Lung (tissue), 12 donors: ENCODE results near the gene FHOD3. TPM values are rescaled to one million over a fixed set of nuclear protein-coding genes. Genes with fewer than 3 reads are reported as not detected.

Source experiments
- ATAC-seq: fragments of 200-7000 bp; cut with Tn5 transposase; one replicate; pipeline ENCODE4 v1.9.1; 2020; ENCODE audit warnings: moderate number of reproducible peaks; ENCODE audit not compliant: insufficient read depth, low FRiP score
- DNase-seq, 3 donors: peaks; one replicate each; pipeline ENCODE4 v3.0.0-alpha.2; 2013 to 2017
- H3K27ac ChIP-seq, 2 donors: one replicate each; pipeline ENCODE4 v1.5.1; 2013; ENCODE audit warnings: mild to moderate bottlenecking in 2 of 2, moderate library complexity in 2 of 2, control low read depth in 1 of 2, inconsistent platforms in 1 of 2, low read depth in 1 of 2, low read length in 1 of 2
- H3K27me3 ChIP-seq, 3 donors: one replicate each; pipeline ENCODE4 v1.5.1; 2013; ENCODE audit warnings: low read length in 2 of 3; ENCODE audit not compliant: control insufficient read depth in 3 of 3, insufficient read depth in 3 of 3
- H3K36me3 ChIP-seq, 4 donors: one replicate each; pipeline ENCODE4 v1.5.1; 2013; ENCODE audit warnings: low read length in 4 of 4, mild to moderate bottlenecking in 1 of 4, moderate library complexity in 1 of 4; ENCODE audit not compliant: control insufficient read depth in 4 of 4, insufficient read depth in 4 of 4
- H3K4me1 ChIP-seq, 5 donors: one replicate each; pipeline ENCODE4 v1.5.1; 2013; ENCODE audit warnings: low read length in 5 of 5, mild to moderate bottlenecking in 2 of 5, moderate library complexity in 1 of 5; ENCODE audit not compliant: control insufficient read depth in 5 of 5, insufficient read depth in 5 of 5
- H3K4me3 ChIP-seq: one replicate; pipeline ENCODE4 v1.5.1; 2013; ENCODE audit warnings: mild to moderate bottlenecking, control low read depth, moderate library complexity
- H3K9ac ChIP-seq, 2 donors: one replicate each; pipeline ENCODE4 v1.5.1; 2013; ENCODE audit warnings: low read length in 2 of 2, control low read depth in 1 of 2; ENCODE audit not compliant: insufficient read depth in 1 of 2
- H3K9me3 ChIP-seq, 4 donors: one replicate each; pipeline ENCODE4 v1.5.1; 2013; ENCODE audit warnings: low read length in 3 of 4, mild to moderate bottlenecking in 1 of 4, moderate library complexity in 1 of 4; ENCODE audit not compliant: control insufficient read depth in 4 of 4, insufficient read depth in 3 of 4
- WGBS, 2 donors: extraction: QIAGEN DNeasy Blood & Tissue Kit; methylation state at CpG; one replicate each; pipeline ENCODE4 v1.1.7; 2013; 5-methylcytosine and 5-hydroxymethylcytosine counted together
- polyA plus RNA-seq, 2 donors: library from polyadenylated mRNA; stranded (reverse); fragments of 200-250 nt; gene quantifications; one replicate each; pipeline ENCODE4 v1.2.1, GENCODE V29; 2013
- total RNA-seq, 2 donors: library from RNA; depleted of rRNA in 1 of 2; stranded (reverse); fragments of >200 nt in 1 of 2; gene quantifications; one replicate each; pipeline ENCODE4 v1.2.1, GENCODE V29; 2014 to 2021
- TF ChIP-seq, protein P1 (sequence below): IDR thresholded peaks from 2 replicates; pipeline ENCODE4 v1.5.1; 2012; ENCODE audit warnings: mild to moderate bottlenecking; ENCODE audit errors: control extremely low read depth, extremely low read depth
- donor health status: control.
- donor health status: control.
- donor health status: Bipolar disorder and iron deficiency.
- donor health status: healthy.
- donor health status: DM: yes; HTN: yes; CAD: no.

Gene FHOD3
- total and polyA plus RNA-seq, 4 donors = 1.0 to 7.4 (median 2.9) TPM

DNA sequence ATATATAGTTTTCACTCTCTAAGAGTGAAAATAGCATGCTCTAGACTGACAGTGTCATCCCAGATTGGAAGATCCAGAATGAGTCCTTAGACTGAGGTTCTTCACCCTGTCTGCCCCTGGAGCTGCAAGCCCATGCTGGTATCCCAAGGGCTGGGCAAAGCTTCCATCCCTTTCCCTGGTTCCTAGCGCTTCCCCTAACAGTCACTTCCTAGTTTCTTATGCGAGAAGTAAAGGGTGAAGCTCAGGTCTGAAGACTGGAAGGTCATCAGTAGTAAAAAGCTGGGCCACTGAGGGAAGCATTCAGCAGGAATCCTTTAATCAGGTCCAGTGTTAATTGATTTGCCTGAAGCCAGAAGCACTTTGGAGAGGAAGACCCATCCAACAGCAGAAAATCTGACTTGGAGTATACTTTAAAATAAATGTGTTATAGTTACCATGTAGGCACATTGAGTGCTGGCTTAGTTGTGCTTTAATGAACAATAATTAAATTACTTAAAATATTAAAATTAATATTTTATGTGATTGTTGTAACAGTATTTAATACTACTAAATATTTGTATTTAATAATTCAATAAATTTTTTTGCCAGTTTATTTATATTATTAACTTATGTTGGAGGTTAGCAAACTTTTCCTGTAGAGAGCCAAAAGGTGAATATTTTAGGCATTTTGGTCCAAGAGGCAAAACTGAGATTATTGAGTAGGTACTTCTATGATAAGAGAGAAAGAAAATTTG, 237.9 kb downstream of the FHOD3 start:
- H3K27ac ChIP-seq = no peak overlapping the region
- no peaks in the 10 kb centered on the region for H3K27me3 ChIP-seq
- TF ChIP-seq, protein P1, sequence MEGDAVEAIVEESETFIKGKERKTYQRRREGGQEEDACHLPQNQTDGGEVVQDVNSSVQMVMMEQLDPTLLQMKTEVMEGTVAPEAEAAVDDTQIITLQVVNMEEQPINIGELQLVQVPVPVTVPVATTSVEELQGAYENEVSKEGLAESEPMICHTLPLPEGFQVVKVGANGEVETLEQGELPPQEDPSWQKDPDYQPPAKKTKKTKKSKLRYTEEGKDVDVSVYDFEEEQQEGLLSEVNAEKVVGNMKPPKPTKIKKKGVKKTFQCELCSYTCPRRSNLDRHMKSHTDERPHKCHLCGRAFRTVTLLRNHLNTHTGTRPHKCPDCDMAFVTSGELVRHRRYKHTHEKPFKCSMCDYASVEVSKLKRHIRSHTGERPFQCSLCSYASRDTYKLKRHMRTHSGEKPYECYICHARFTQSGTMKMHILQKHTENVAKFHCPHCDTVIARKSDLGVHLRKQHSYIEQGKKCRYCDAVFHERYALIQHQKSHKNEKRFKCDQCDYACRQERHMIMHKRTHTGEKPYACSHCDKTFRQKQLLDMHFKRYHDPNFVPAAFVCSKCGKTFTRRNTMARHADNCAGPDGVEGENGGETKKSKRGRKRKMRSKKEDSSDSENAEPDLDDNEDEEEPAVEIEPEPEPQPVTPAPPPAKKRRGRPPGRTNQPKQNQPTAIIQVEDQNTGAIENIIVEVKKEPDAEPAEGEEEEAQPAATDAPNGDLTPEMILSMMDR = no peak
- no peak overlapping the region for H3K9ac ChIP-seq
- H3K4me1 ChIP-seq = no peaks in the 10 kb centered on the region
- no peak overlapping the region for H3K4me3 ChIP-seq
- H3K36me3 ChIP-seq = no peaks in the 10 kb centered on the region
- 87 to 95% methylated on average over 2 of the region's 2 CpGs for WGBS, 2 donors
- peaks cover 0 to 1% (median 0%) of the 10 kb centered on the region in 4 donors for H3K9me3 ChIP-seq
- DNase-seq (no peak), ATAC-seq (no peak)

DNA sequence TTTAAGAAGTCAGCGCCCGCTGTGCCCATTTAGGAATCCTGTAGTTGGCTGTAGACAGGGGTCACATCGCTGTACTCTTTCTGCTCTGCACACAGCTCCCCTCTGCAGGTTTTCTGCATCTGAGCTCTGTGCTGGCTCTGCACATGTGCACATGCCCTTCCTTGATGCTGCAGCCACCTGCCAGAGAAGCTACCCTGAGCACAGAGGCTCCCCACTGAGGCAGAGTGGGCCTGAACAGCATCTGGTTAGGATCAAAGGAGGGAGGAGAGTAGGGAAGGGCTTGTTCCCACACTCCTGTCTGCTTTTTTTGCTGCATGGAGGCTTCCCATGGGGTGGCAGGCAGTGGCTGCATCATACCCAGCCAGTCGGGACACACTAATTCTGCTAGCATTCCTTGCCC, 238.9 kb downstream of the FHOD3 start:
- no peak overlapping the region for H3K9ac ChIP-seq
- H3K27ac ChIP-seq = no peak overlapping the region
- TF ChIP-seq, protein P1 = no peak
- peaks cover 0 to 1% (median 0%) of the 10 kb centered on the region in 4 donors for H3K9me3 ChIP-seq
- WGBS, 2 donors = 75 to 86% methylated on average over 4 of the region's 4 CpGs
- ATAC-seq (no peak), DNase-seq (no peak)
- H3K27me3 ChIP-seq = no peaks in the 10 kb centered on the region
- no peak overlapping the region for H3K4me3 ChIP-seq
- H3K4me1 ChIP-seq = no peaks in the 10 kb centered on the region
- H3K36me3 ChIP-seq = no peaks in the 10 kb centered on the region

DNA sequence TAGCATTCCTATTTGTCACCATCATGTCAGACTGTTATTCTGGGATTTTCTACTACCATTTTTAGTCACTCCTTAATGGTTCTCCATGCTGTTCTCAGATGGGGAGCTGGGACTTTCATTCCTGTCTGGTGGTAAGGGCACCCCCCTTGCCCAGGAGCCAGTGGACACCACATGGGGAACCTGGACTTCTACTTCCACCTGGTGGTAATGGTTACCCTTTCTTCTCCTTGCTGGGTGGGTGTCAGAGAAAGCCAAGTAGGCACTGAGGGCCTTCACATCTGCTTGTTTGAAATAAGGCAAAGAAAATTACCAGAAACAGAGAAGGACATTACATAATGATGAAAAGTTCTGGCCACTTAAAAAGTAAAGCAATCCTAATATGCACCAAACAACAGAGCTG, 239.8 kb downstream of the FHOD3 start:
- peaks cover 0 to 1% (median 0%) of the 10 kb centered on the region in 4 donors for H3K9me3 ChIP-seq
- no peak overlapping the region for H3K9ac ChIP-seq
- TF ChIP-seq, protein P1 = no peak
- ATAC-seq (no peak), DNase-seq (no peak)
- no peaks in the 10 kb centered on the region for H3K27me3 ChIP-seq
- no peaks in the 10 kb centered on the region for H3K4me1 ChIP-seq
- H3K27ac ChIP-seq = no peak overlapping the region
- H3K36me3 ChIP-seq = no peaks in the 10 kb centered on the region
- no peak overlapping the region for H3K4me3 ChIP-seq
